Breast epithelium (tissue), 4 donors: ENCODE data around the gene ZCCHC12. TPM values are rescaled to one million over a fixed set of nuclear protein-coding genes. Genes with fewer than 3 reads are reported as not detected.

ENCODE experiments used
- DNase-seq, 2 donors: peaks; one replicate each; pipeline ENCODE4 v3.0.0-alpha.2; 2019; ENCODE audit warnings: low spot score in 2 of 2
- H3K27ac ChIP-seq, 2 donors: fragments of 200-600 bp; sonication (generic) in 1 of 2; one replicate each; pipeline ENCODE4 v1.5.1; 2016 to 2019; ENCODE audit warnings: mild to moderate bottlenecking in 1 of 2
- H3K27me3 ChIP-seq, 2 donors: fragments of 200-600 bp; sonication (generic) in 1 of 2; one replicate each; pipeline versions ENCODE4 v1.5.1 to v1.6.0; 2017 to 2019; ENCODE audit warnings: control low read depth in 1 of 2, mild to moderate bottlenecking in 1 of 2
- H3K36me3 ChIP-seq: fragments of 200-600 bp; one replicate; pipeline ENCODE4 v1.5.1; 2019
- H3K4me1 ChIP-seq, 2 donors: fragments of 200-600 bp; sonication (generic); one replicate each; pipeline ENCODE4 v1.5.1; 2016 to 2019; ENCODE audit warnings: control low read depth in 1 of 2
- H3K4me3 ChIP-seq, 3 donors: fragments of 200-600 bp; sonication (generic); 1 replicate in 2 of 3; 2 replicates in 1 of 3; pipeline ENCODE4 v1.5.1; 2016 to 2019; ENCODE audit warnings: mild to moderate bottlenecking in 3 of 3, moderate library complexity in 2 of 3
- H3K9me3 ChIP-seq, 2 donors: fragments of 200-600 bp; sonication (generic) in 1 of 2; one replicate each; pipeline ENCODE4 v1.5.1; 2016 to 2019; ENCODE audit warnings: control low read depth in 1 of 2
- CTCF ChIP-seq, 3 donors: fragments of 450-650 bp; IDR thresholded peaks; one replicate each; pipeline ENCODE4 v1.5.1; 2016 to 2017; ENCODE audit warnings: antibody characterized with exemption in 3 of 3, mild to moderate bottlenecking in 3 of 3, moderate library complexity in 3 of 3
- POLR2A ChIP-seq: fragments of 450-650 bp; IDR thresholded peaks from one replicate; pipeline ENCODE4 v1.6.1; 2016; ENCODE audit warnings: antibody characterized with exemption, mild to moderate bottlenecking, moderate library complexity
- POLR2AphosphoS5 ChIP-seq, 3 donors: sonication (generic); formaldehyde crosslinking; IDR thresholded peaks; one replicate each; pipeline ENCODE4 v1.6.1; 2017; ENCODE audit warnings: antibody characterized with exemption in 3 of 3
- intact Hi-C: fragments of 100-400 bp; cut with DNase I; formaldehyde crosslinking; loops from one replicate; pipeline ENCODE4 v1.15.1; 2023; ENCODE audit warnings: low total_unique reads
- total RNA-seq, 3 donors: library from RNA; depleted of rRNA; stranded (reverse); fragments of >200 nt; gene quantifications; one replicate each; pipeline ENCODE4 v1.1.0, GENCODE V29; 2016

The ZCCHC12 gene
- total RNA-seq, 3 donors from 2014 or later, result not detected

- Histone ChIP-seq H3K36me3 (no peaks in the 10 kb centered on the region), H3K27ac (no peak overlapping the region)
- intact Hi-C loops, result no loop called here
Measured at GRCh38 chrX:118839334-118839958, 15.8 kb downstream of the ZCCHC12 start.

GRCh38 chrX:118847676-118848075 lies 24.1 kb downstream of the ZCCHC12 start:
- peaks cover 0 to 3% of the 10 kb centered on the region in 2 donors for H3K27me3 ChIP-seq
- H3K9me3 ChIP-seq, result no peaks in the 10 kb centered on the region
- no peaks in the 10 kb centered on the region for H3K4me1 ChIP-seq
- H3K27ac ChIP-seq, result no peak overlapping the region
- intact Hi-C loops, result no loop called here
- TF ChIP-seq POLR2AphosphoS5 (IDR thresholded peaks at IDR 0.05) (no peak), CTCF (IDR thresholded peaks at IDR 0.05) (peak in 2 of 3 donors; percentile 60 to 64), POLR2A (no peak)
- no peak overlapping the region for H3K4me3 ChIP-seq
- no peak for DNase-seq
- H3K36me3 ChIP-seq, result no peaks in the 10 kb centered on the region

More at GRCh38 chrX:118839334-118839958, 15.8 kb downstream of the ZCCHC12 start:
- H3K4me3 ChIP-seq, result peak overlapping the region; percentile 36 to 66 (median 48)
- H3K9me3 ChIP-seq, result no peaks in the 10 kb centered on the region
- DNase-seq, result peak; percentile 41 to 54
- TF ChIP-seq POLR2AphosphoS5 (IDR thresholded peaks at IDR 0.05) (no peak), POLR2A (no peak), CTCF (IDR thresholded peaks at IDR 0.05) (peak; percentile 24 to 56 (median 56))
- H3K27me3 ChIP-seq, result peaks cover 0 to 13% of the 10 kb centered on the region in 2 donors
- H3K4me1 ChIP-seq, result no peaks in the 10 kb centered on the region

GRCh38 chrX:118853596-118853995 lies 30.0 kb downstream of the ZCCHC12 start:
- TF ChIP-seq CTCF (IDR thresholded peaks at IDR 0.05), result no peak
- no peak for TF ChIP-seq POLR2A
- TF ChIP-seq POLR2AphosphoS5 (IDR thresholded peaks at IDR 0.05), result no peak
- no peak overlapping the region for H3K27ac ChIP-seq
- no peaks in the 10 kb centered on the region for H3K36me3 ChIP-seq
- no peaks in the 10 kb centered on the region for H3K9me3 ChIP-seq
- no peak for DNase-seq
- no peak overlapping the region for H3K4me3 ChIP-seq
- intact Hi-C loops, result no loop called here
- no peaks in the 10 kb centered on the region for H3K4me1 ChIP-seq
- H3K27me3 ChIP-seq, result peaks cover 0 to 19% of the 10 kb centered on the region in 2 donors

- Histone ChIP-seq H3K27ac (no peak overlapping the region), H3K4me1 (no peaks in the 10 kb centered on the region), H3K4me3 (no peak overlapping the region), H3K9me3 (no peaks in the 10 kb centered on the region), H3K36me3 (no peaks in the 10 kb centered on the region), H3K27me3 (peaks cover 0 to 17% of the 10 kb centered on the region in 2 donors)
- intact Hi-C loops, result no loop called here
- DNase-seq, result no peak
- TF ChIP-seq CTCF (IDR thresholded peaks at IDR 0.05) (no peak), POLR2AphosphoS5 (IDR thresholded peaks at IDR 0.05) (no peak)
Measured at GRCh38 chrX:118855681-118856310, 32.2 kb downstream of the ZCCHC12 start.

GRCh38 chrX:118857006-118857405 lies 33.4 kb downstream of the ZCCHC12 start:
- Histone ChIP-seq H3K27ac (no peak overlapping the region), H3K9me3 (no peaks in the 10 kb centered on the region), H3K36me3 (no peaks in the 10 kb centered on the region), H3K4me1 (no peaks in the 10 kb centered on the region), H3K27me3 (peaks cover 0 to 19% of the 10 kb centered on the region in 2 donors), H3K4me3 (no peak overlapping the region)
- intact Hi-C loops, result no loop called here
- DNase-seq, result no peak
- no peak for TF ChIP-seq CTCF (IDR thresholded peaks at IDR 0.05)
- no peak for TF ChIP-seq POLR2AphosphoS5 (IDR thresholded peaks at IDR 0.05)
- no peak for TF ChIP-seq POLR2A
